Endothelial cell of umbilical vein (primary cell): ENCODE data around the gene PLXNA4. TPM values are rescaled to one million over a fixed set of nuclear protein-coding genes. Genes with fewer than 3 reads are reported as not detected.

Source experiments
- BruUV-seq: library from RNA; stranded (reverse); fragments of 400-500 nt; replicated peaks from 2 replicates; lab custom pipeline; 2021; lab: Mats Ljungman, UMichigan
- CTCF ChIA-PET: fragments of 300-600, 350-600 bp; sonication (Branson Sonifier 250); formaldehyde crosslinking; loops from one replicate; lab custom pipeline; 2021; ENCODE audit warnings: antibody characterized with exemption, inconsistent platforms; lab: Charles Lee
- POLR2A ChIA-PET: fragments of 300-600, 350-600 bp; sonication (Branson Sonifier 250); formaldehyde crosslinking; loops from one replicate; lab custom pipeline; 2021; ENCODE audit warnings: antibody characterized with exemption, inconsistent platforms; lab: Charles Lee
- DNase-seq: peaks from one replicate; pipeline ENCODE4 v3.0.0-alpha.2; 2011; ENCODE audit warnings: low read depth, low spot score
- FAIRE-seq: peaks from 2 replicates; lab custom pipeline; 2011; peaks lifted over from hg19 to GRCh38; lab: Jason Lieb, UNC
- H2AFZ ChIP-seq: 2 replicates; pipeline ENCODE4 v1.6.0; 2012; ENCODE audit warnings: low read depth, low read length, control low read depth, inconsistent platforms
- H3K27ac ChIP-seq: 2 replicates; pipeline ENCODE4 v1.5.1; 2011; ENCODE audit warnings: low read depth, mild to moderate bottlenecking, control low read depth, low read length, moderate library complexity; ENCODE audit not compliant: insufficient read depth
- H3K27me3 ChIP-seq, 2 experiments: 2 replicates each; pipeline versions ENCODE4 v1.6.0 to v1.6.1; 2011; ENCODE audit warnings: low read length in 2 of 2, mixed read lengths in 1 of 2; ENCODE audit not compliant: control insufficient read depth in 2 of 2, insufficient read depth in 2 of 2
- H3K36me3 ChIP-seq, 2 experiments: 2 replicates in 1 of 2; 3 replicates in 1 of 2; pipeline ENCODE4 v1.5.1; 2011; ENCODE audit warnings: low read length in 2 of 2, mild to moderate bottlenecking in 1 of 2, moderate library complexity in 1 of 2; ENCODE audit not compliant: control insufficient read depth in 2 of 2, insufficient read depth in 2 of 2; ENCODE audit errors: extremely low read depth in 1 of 2
- H3K4me1 ChIP-seq: 3 replicates; pipeline ENCODE4 v1.5.1; 2011; ENCODE audit warnings: mild to moderate bottlenecking, low read length; ENCODE audit not compliant: control insufficient read depth, insufficient read depth; ENCODE audit errors: extremely low read depth
- H3K4me2 ChIP-seq: 2 replicates; pipeline ENCODE4 v1.6.1; 2011; ENCODE audit warnings: low read length, control low read depth, mixed read lengths; ENCODE audit not compliant: insufficient read depth
- H3K4me3 ChIP-seq, 3 experiments: fragments of 200-600 bp in 1 of 3; sonication (generic), shearing (Covaris generic) in 1 of 3; replicated peaks in 1 of 3; 2 replicates each; pipeline ENCODE4 v1.5.1; 2011 to 2016; ENCODE audit warnings: control low read depth in 3 of 3, low read length in 3 of 3, mild to moderate bottlenecking in 2 of 3, inconsistent platforms in 1 of 3, low read depth in 1 of 3, moderate library complexity in 1 of 3; ENCODE audit not compliant: insufficient read depth in 1 of 3
- H3K79me2 ChIP-seq: 2 replicates; pipeline ENCODE4 v1.6.0; 2012; ENCODE audit warnings: low read length, inconsistent platforms; ENCODE audit not compliant: control insufficient read depth, insufficient read depth
- H3K9ac ChIP-seq: replicated peaks from 2 replicates; pipeline ENCODE3; 2011; ENCODE audit warnings: low read length, control low read depth; ENCODE audit not compliant: insufficient read depth; ENCODE audit errors: extremely low read depth
- H3K9me1 ChIP-seq: replicated peaks from 3 replicates; pipeline ENCODE4 v1.6.0; 2011; ENCODE audit warnings: mild to moderate bottlenecking, low read length; ENCODE audit not compliant: control insufficient read depth, insufficient read depth; ENCODE audit errors: extremely low read depth
- H3K9me3 ChIP-seq: replicated peaks from 2 replicates; pipeline ENCODE4 v1.5.1; 2012; ENCODE audit warnings: low read length, inconsistent platforms; ENCODE audit not compliant: control insufficient read depth, insufficient read depth
- H4K20me1 ChIP-seq: replicated peaks from 2 replicates; pipeline ENCODE3; 2011; ENCODE audit warnings: mild to moderate bottlenecking, low read length; ENCODE audit not compliant: control insufficient read depth, insufficient read depth; ENCODE audit errors: extremely low read depth
- CTCF ChIP-seq, 2 donors: IDR thresholded peaks; 1 replicate in 1 of 2; 2 replicates in 1 of 2; pipeline ENCODE4 v1.5.1; 2011; ENCODE audit warnings: low read length in 2 of 2, mild to moderate bottlenecking in 2 of 2, moderate library complexity in 2 of 2, control low read depth in 1 of 2, inconsistent platforms in 1 of 2, low read depth in 1 of 2; ENCODE audit not compliant: insufficient read depth in 1 of 2; ENCODE audit errors: extremely low read depth in 1 of 2
- EZH2 ChIP-seq: IDR thresholded peaks from 2 replicates; pipeline ENCODE4 v1.6.1; 2012; ENCODE audit warnings: borderline replicate concordance, low read depth, mild to moderate bottlenecking, moderate library complexity, low read length, inconsistent platforms; ENCODE audit not compliant: severe bottlenecking
- FOS ChIP-seq: IDR thresholded peaks from 2 replicates; pipeline ENCODE4 v1.6.1; 2011; ENCODE audit warnings: mild to moderate bottlenecking, low read length, moderate library complexity, borderline replicate concordance; ENCODE audit not compliant: insufficient read depth
- GATA2 ChIP-seq: IDR thresholded peaks from 2 replicates; pipeline ENCODE4 v1.7.0; 2011; ENCODE audit warnings: low read depth, mild to moderate bottlenecking, moderate library complexity, mixed read lengths, low read length; ENCODE audit not compliant: insufficient read length, insufficient read depth
- JUN ChIP-seq: IDR thresholded peaks from 2 replicates; pipeline ENCODE4 v1.6.1; 2011; ENCODE audit warnings: borderline replicate concordance, low read depth; ENCODE audit not compliant: insufficient read length, insufficient read depth
- MAX ChIP-seq: IDR thresholded peaks from 2 replicates; pipeline ENCODE4 v1.6.1; 2011; ENCODE audit not compliant: insufficient read depth, insufficient read length
- MYC ChIP-seq: IDR thresholded peaks from one replicate; pipeline ENCODE4 v1.6.1; 2011; ENCODE audit warnings: mild to moderate bottlenecking, low read depth, low read length
- POLR2A ChIP-seq: IDR thresholded peaks from 2 replicates; pipeline ENCODE4 v1.6.1; 2012; ENCODE audit warnings: low read depth, mild to moderate bottlenecking, control low read depth, low read length
- POLR2AphosphoS5 ChIP-seq: IDR thresholded peaks from 2 replicates; pipeline ENCODE4 v1.6.1; 2012; ENCODE audit warnings: low read depth, mild to moderate bottlenecking, control low read depth, low read length, moderate library complexity; ENCODE audit not compliant: insufficient read depth
- dilution Hi-C: fragments of 300-500 bp; cut with MboI; formaldehyde crosslinking; loops from one replicate; pipeline ENCODE4 v1.15.0; 2019; ENCODE audit warnings: low sequenced_read_pairs; ENCODE audit not compliant: extremely low pct_ligation_motif_present
- intact Hi-C: fragments of 100-400 bp; cut with micrococcal nuclease; formaldehyde crosslinking; loops from one replicate; pipeline ENCODE4 v1.10.0; 2022
- polyA plus RNA-seq, 4 experiments: library from polyadenylated mRNA; depleted of rRNA in 3 of 4; stranded (reverse) in 3 of 4; unstranded in 1 of 4; fragments of >200 nt; gene quantifications; 2 replicates each; pipeline versions ENCODE4 v1.2.1 to v1.2.3, GENCODE V29; 2011 to 2012; ENCODE audit warnings: missing spikeins in 1 of 4
- total RNA-seq: library from RNA; stranded (reverse); gene quantifications from 2 replicates; pipeline ENCODE4 v1.2.3, GENCODE V29; 2021

PLXNA4 gene
- total and polyA plus RNA-seq, 2 donors (not counting 3 experiments of a cell fraction or from before 2014, with no cell fraction given), result 12.1 to 20.4 TPM

- H3K36me3 ChIP-seq, result peaks cover 0 to 4% of the 10 kb centered on the region in 2 experiments
- H3K27ac ChIP-seq, result peak overlapping the region; percentile 17
- peak; percentile 90 for FAIRE-seq
Measured at GRCh38 chr7:132548489-132549078, 27.7 kb downstream of the PLXNA4 start.

More at GRCh38 chr7:132548489-132549078, 27.7 kb downstream of the PLXNA4 start:
- ChIA-PET POLR2A (no interaction called here), CTCF (interaction anchor here (0.9 to 1.4 kb wide), 3 partner anchors 9 to 230 kb away, joined by 3 to 4 read pairs (median 3); no protein-coding TSS in a partner anchor)
- no peaks in the 10 kb centered on the region for H4K20me1 ChIP-seq
- H2AFZ ChIP-seq, result no peak overlapping the region
- no peak overlapping the region for H3K4me3 ChIP-seq
- no peaks in the 10 kb centered on the region for H3K9me3 ChIP-seq
- no TSS peak for BruUV-seq
- no peaks in the 10 kb centered on the region for H3K27me3 ChIP-seq
- TF ChIP-seq JUN (peak; percentile 41), POLR2AphosphoS5 (peak; percentile 92), EZH2 (no peak), MYC (no peak), CTCF (IDR thresholded peaks at IDR 0.05; ENCODE audit: extremely low read depth in 1 of 2, insufficient read depth in 1 of 2, low read depth in 1 of 2, low read length in 2 of 2) (no peak), FOS (peak; percentile 87), GATA2 (peak; percentile 93), POLR2A (peak; percentile 34), MAX (no peak)
- intact Hi-C loops (loop anchor here (1.0 kb wide), 1 partner anchor 46 kb away; no protein-coding TSS in a partner anchor), dilution Hi-C loops (no loop called here)
- H3K9ac ChIP-seq, result no peak overlapping the region
- H3K79me2 ChIP-seq, result no peaks in the 10 kb centered on the region
- peak; percentile 61 for DNase-seq
- H3K4me1 ChIP-seq, result peaks cover 15% of the 10 kb centered on the region
- no peaks in the 10 kb centered on the region for H3K9me1 ChIP-seq
- peak overlapping the region; percentile 14 for H3K4me2 ChIP-seq
